ENCODE data around the gene CACNA1B. TPM values are rescaled to one million over a fixed set of nuclear protein-coding genes. Genes with fewer than 3 reads are reported as not detected.

CACNA1B gene
- total RNA-seq, 1 experiment from 2014 or later: 1.7 TPM

DNA sequence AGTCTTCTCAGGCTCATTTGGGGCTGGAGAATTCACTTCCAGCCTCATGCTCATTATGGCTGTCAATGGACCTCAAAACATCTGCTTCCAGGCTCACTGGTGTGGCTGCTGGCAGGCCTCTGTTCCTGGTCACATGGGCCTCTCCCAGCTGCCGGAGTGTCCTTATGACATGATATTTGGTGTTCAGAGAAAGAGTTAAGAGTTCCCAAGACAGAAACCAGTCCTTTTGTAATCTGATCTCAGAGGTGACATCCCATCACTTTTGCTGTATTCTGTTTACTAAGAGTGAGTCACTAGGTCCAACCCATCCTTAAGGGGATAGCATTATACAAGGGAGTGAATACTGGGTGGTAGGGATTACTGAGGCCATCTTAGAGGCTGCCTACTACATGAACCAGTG, 104.6 kb downstream of the CACNA1B start:
- ChIA-PET RAD21 (ENCODE audit: low non-redundant PET in 1 of 2, low total read pairs in 2 of 2, uncharacterized antibody in 2 of 2, unreplicated experiment in 2 of 2) (no interaction called here), POLR2A (no interaction called here), CTCF (no interaction called here)
- Histone ChIP-seq H3K27me3 (ENCODE audit: insufficient read depth, low read length) (no peaks in the 10 kb centered on the region), H2AFZ (ENCODE audit: low read depth, low read length, poor library complexity, severe bottlenecking) (no peak overlapping the region), H3K9me3 (ENCODE audit: control insufficient read depth in 1 of 2, insufficient read depth in 1 of 2, low read depth in 1 of 2, low read length in 2 of 2) (no peaks in the 10 kb centered on the region), H3K4me2 (ENCODE audit: low read length) (peak overlapping the region; percentile 44), H4K20me1 (ENCODE audit: insufficient read depth) (no peaks in the 10 kb centered on the region), H3K36me3 (ENCODE audit: control insufficient read depth in 1 of 2, insufficient read depth in 2 of 2, low read length in 2 of 2) (no peaks in the 10 kb centered on the region), H3K79me2 (ENCODE audit: insufficient read depth, low read length) (no peaks in the 10 kb centered on the region), H3K9me2 (ENCODE audit: insufficient read depth) (no peaks in the 10 kb centered on the region), H3K27ac (ENCODE audit: low read depth, low read length) (no peak overlapping the region), H3K4me3 (replicated peaks in 1 of 2; ENCODE audit: low read depth in 1 of 2, low read length in 2 of 2) (no peak overlapping the region), H3K9ac (ENCODE audit: low read length) (no peak overlapping the region), H3K4me1 (ENCODE audit: control insufficient read depth in 1 of 2, insufficient read depth in 2 of 2, low read length in 2 of 2) (peaks cover 7 to 14% of the 10 kb centered on the region in 2 experiments; a peak in 2 of 4 replicates)
- ATAC-seq: peak; percentile 75
- DNase-seq (ENCODE audit: low read depth, low spot score): peak; percentile 21
- intact Hi-C loops (cut with micrococcal nuclease): no loop called here
- no TSS peak for BruUV-seq (replicated peaks)
- TF ChIP-seq EGR1 (IDR thresholded peaks at IDR 0.05; ENCODE audit: low read depth) (no peak), TCF7L2 (IDR thresholded peaks at IDR 0.05; ENCODE audit: borderline replicate concordance, extremely low read depth, insufficient read depth, insufficient read length) (peak; percentile 83), FOSL1 (IDR thresholded peaks at IDR 0.05; ENCODE audit: low read depth) (peak; percentile 64), SP1 (IDR thresholded peaks at IDR 0.05; ENCODE audit: low read depth) (peak; percentile 53; the same call in 1 of the 2 replicates), JUND (IDR thresholded peaks at IDR 0.05) (peak; percentile 52; the same call in 1 of the 2 replicates), POLR2AphosphoS5 (IDR thresholded peaks at IDR 0.05; ENCODE audit: low read depth, low read length) (no peak), POLR2A (IDR thresholded peaks at IDR 0.05; ENCODE audit: borderline replicate concordance, extremely low read depth, insufficient read depth, insufficient read length) (no peak)
- TF ChIP-seq, protein P1, sequence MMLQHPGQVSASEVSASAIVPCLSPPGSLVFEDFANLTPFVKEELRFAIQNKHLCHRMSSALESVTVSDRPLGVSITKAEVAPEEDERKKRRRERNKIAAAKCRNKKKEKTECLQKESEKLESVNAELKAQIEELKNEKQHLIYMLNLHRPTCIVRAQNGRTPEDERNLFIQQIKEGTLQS (IDR thresholded peaks at IDR 0.05): no peak

DNA sequence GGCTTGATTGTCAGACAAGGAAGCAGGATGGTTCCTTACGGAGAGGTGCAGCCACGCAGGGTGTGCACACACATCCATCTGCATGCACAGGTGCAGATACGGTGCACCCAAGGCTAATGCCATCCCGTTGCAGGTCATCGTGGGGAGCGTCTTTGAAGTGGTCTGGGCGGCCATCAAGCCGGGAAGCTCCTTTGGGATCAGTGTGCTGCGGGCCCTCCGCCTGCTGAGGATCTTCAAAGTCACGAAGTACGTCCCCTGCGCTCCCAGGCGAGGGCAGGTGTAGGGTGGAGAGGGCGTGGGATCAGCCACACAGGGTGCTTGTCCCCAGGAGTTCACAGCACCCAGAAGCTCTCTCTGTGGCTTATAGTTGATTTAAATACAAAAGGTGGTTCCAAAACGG, 106.4 kb downstream of the CACNA1B start:
- DNase-seq (ENCODE audit: low read depth, low spot score) (no peak), ATAC-seq (no peak)
- no peak overlapping the region for H3K9ac ChIP-seq (ENCODE audit: low read length)
- no peak overlapping the region for H3K4me3 ChIP-seq (replicated peaks in 1 of 2; ENCODE audit: low read depth in 1 of 2, low read length in 2 of 2)
- POLR2A ChIA-PET: no interaction called here
- H2AFZ ChIP-seq (ENCODE audit: low read depth, low read length, poor library complexity, severe bottlenecking): no peak overlapping the region
- H3K36me3 ChIP-seq (ENCODE audit: control insufficient read depth in 1 of 2, insufficient read depth in 2 of 2, low read length in 2 of 2): no peaks in the 10 kb centered on the region
- no peaks in the 10 kb centered on the region for H3K27me3 ChIP-seq (ENCODE audit: insufficient read depth, low read length)
- no peaks in the 10 kb centered on the region for H3K9me2 ChIP-seq (ENCODE audit: insufficient read depth)
- no peaks in the 10 kb centered on the region for H3K9me3 ChIP-seq (ENCODE audit: control insufficient read depth in 1 of 2, insufficient read depth in 1 of 2, low read depth in 1 of 2, low read length in 2 of 2)
- H3K79me2 ChIP-seq (ENCODE audit: insufficient read depth, low read length): no peaks in the 10 kb centered on the region
- intact Hi-C loops (cut with micrococcal nuclease): no loop called here
- RAD21 ChIA-PET (ENCODE audit: low non-redundant PET in 1 of 2, low total read pairs in 2 of 2, uncharacterized antibody in 2 of 2, unreplicated experiment in 2 of 2): no interaction called here
- no peak overlapping the region for H3K27ac ChIP-seq (ENCODE audit: low read depth, low read length)
- CTCF ChIA-PET: no interaction called here
- no peak overlapping the region for H3K4me2 ChIP-seq (ENCODE audit: low read length)
- H4K20me1 ChIP-seq (ENCODE audit: insufficient read depth): no peaks in the 10 kb centered on the region
- no TSS peak for BruUV-seq (replicated peaks)
- TF ChIP-seq, protein P2, sequence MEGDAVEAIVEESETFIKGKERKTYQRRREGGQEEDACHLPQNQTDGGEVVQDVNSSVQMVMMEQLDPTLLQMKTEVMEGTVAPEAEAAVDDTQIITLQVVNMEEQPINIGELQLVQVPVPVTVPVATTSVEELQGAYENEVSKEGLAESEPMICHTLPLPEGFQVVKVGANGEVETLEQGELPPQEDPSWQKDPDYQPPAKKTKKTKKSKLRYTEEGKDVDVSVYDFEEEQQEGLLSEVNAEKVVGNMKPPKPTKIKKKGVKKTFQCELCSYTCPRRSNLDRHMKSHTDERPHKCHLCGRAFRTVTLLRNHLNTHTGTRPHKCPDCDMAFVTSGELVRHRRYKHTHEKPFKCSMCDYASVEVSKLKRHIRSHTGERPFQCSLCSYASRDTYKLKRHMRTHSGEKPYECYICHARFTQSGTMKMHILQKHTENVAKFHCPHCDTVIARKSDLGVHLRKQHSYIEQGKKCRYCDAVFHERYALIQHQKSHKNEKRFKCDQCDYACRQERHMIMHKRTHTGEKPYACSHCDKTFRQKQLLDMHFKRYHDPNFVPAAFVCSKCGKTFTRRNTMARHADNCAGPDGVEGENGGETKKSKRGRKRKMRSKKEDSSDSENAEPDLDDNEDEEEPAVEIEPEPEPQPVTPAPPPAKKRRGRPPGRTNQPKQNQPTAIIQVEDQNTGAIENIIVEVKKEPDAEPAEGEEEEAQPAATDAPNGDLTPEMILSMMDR (IDR thresholded peaks at IDR 0.05 in 2 of 3, conservative IDR thresholded peaks at IDR 0.05 in 1 of 3; ENCODE audit: borderline replicate concordance in 1 of 3, insufficient read depth in 1 of 3, low read depth in 2 of 3, low read length in 2 of 3): no peak
- no peak for TF ChIP-seq ZFX (IDR thresholded peaks at IDR 0.05)
- H3K4me1 ChIP-seq (ENCODE audit: control insufficient read depth in 1 of 2, insufficient read depth in 2 of 2, low read length in 2 of 2): peaks cover 7 to 19% of the 10 kb centered on the region in 2 experiments; a peak in 2 of 4 replicates
